Stimulated activated CD8-positive, alpha-beta memory T cell treated with anti-CD3 and anti-CD28 coated beads, Interleukin-15, amount 100 ng/mL, for 48 hours (primary cell): ENCODE results near the gene CYBRD1.
"Not testable (repeated sequence)": the region's sequence is repeated elsewhere in the genome, so short reads cannot be mapped to it uniquely, and the experiment has no call there.

Source experiments
- DNase-seq, 2 donors: peaks; one replicate each; pipeline ENCODE4 v3.0.0-alpha.2; 2020; ENCODE audit warnings: low read depth in 2 of 2

CYBRD1 gene

GRCh38 chr2:171522052-171522787 is at the start of gene CYBRD1:
Gene CYBRD1 (plus strand): TSS chr2:171522474. CDS start chr2:171522546, 72 bp downstream.
- no peak for DNase-seq

- DNase-seq: no peak
Observed at GRCh38 chr2:171475979-171476378, 46.3 kb upstream of the CYBRD1 start.

GRCh38 chr2:171478345-171478744 is 43.9 kb upstream of the CYBRD1 start:
- DNase-seq: no peak

- no peak for DNase-seq
Observed at GRCh38 chr2:171479154-171479814, 43.0 kb upstream of the CYBRD1 start.

- DNase-seq: no peak
Observed at GRCh38 chr2:171480908-171481307, 41.4 kb upstream of the CYBRD1 start.

GRCh38 chr2:171482308-171482707 is 40.0 kb upstream of the CYBRD1 start:
- DNase-seq: no peak

- DNase-seq: no peak
Observed at GRCh38 chr2:171482877-171483276, 39.4 kb upstream of the CYBRD1 start.

- no peak for DNase-seq
Observed at GRCh38 chr2:171483793-171484192, 38.5 kb upstream of the CYBRD1 start.

GRCh38 chr2:171485116-171485515 is 37.2 kb upstream of the CYBRD1 start:
- DNase-seq: no peak

- no peak for DNase-seq
Observed at GRCh38 chr2:171487201-171487600, 35.1 kb upstream of the CYBRD1 start.

- DNase-seq: no peak
Observed at GRCh38 chr2:171487803-171488259, 34.4 kb upstream of the CYBRD1 start.

- DNase-seq: no peak
Observed at GRCh38 chr2:171490577-171490976, 31.7 kb upstream of the CYBRD1 start.

- DNase-seq: no peak
Observed at GRCh38 chr2:171491292-171491691, 31.0 kb upstream of the CYBRD1 start.

- no peak for DNase-seq
Observed at GRCh38 chr2:171492664-171493063, 29.6 kb upstream of the CYBRD1 start.

- not testable (repeated sequence) for DNase-seq
Observed at GRCh38 chr2:171497664-171498063, 24.6 kb upstream of the CYBRD1 start.

- DNase-seq: no peak
Observed at GRCh38 chr2:171505374-171505773, 16.9 kb upstream of the CYBRD1 start.

- DNase-seq: no peak
Observed at GRCh38 chr2:171509945-171510731, 12.1 kb upstream of the CYBRD1 start.

GRCh38 chr2:171512014-171512413 is 10.3 kb upstream of the CYBRD1 start:
- no peak for DNase-seq

- DNase-seq: no peak
Observed at GRCh38 chr2:171512683-171513195, 9.5 kb upstream of the CYBRD1 start.

- no peak for DNase-seq
Observed at GRCh38 chr2:171513719-171514160, 8.5 kb upstream of the CYBRD1 start.

GRCh38 chr2:171514908-171515582 is 7.2 kb upstream of the CYBRD1 start:
- DNase-seq: no peak
